ENCODE data around the gene INF2.

DNA sequence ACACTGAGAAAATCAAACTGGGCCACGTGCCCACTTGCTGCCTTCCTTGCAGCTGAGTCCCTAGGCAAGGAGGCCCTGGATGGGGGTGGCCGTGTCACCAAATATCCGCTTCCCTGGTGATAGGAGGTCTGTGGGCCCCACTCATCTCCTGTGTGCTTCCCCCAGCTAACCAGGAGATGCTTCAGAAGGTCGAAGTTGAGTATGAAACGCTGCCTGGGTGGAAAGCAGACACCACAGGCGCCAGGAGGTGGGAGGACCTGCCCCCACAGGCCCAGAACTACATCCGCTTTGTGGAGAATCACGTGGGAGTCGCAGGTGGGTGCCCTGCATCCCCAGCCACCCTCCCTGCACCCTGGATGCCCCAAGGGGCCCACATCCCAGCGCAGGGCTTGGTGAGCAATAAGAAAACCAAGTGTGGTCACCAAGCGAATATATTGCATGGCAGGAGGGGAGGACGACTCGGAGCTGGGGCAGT is 56.7 kb downstream of the INF2 start:
- no peak for TF ChIP-seq NFRKB (IDR thresholded peaks at IDR 0.05)
- no peak for TF ChIP-seq FOXK2 (IDR thresholded peaks at IDR 0.05)
- TF ChIP-seq FOXM1 (IDR thresholded peaks at IDR 0.05; ENCODE audit: borderline replicate concordance), result no peak
- no peak for TF ChIP-seq SP1 (IDR thresholded peaks at IDR 0.05)
- TF ChIP-seq ZNF384 (IDR thresholded peaks at IDR 0.05), result no peak
- no peak for TF ChIP-seq LEF1 (IDR thresholded peaks at IDR 0.05; ENCODE audit: borderline replicate concordance)
- TF ChIP-seq SUZ12 (IDR thresholded peaks at IDR 0.05), result no peak
- TF ChIP-seq ELF4 (IDR thresholded peaks at IDR 0.05), result no peak
- no peak for TF ChIP-seq PKNOX1 (IDR thresholded peaks at IDR 0.05)

Measured in HEK293T (cell line).